ENCODE data around the gene SMIM3.

DNA sequence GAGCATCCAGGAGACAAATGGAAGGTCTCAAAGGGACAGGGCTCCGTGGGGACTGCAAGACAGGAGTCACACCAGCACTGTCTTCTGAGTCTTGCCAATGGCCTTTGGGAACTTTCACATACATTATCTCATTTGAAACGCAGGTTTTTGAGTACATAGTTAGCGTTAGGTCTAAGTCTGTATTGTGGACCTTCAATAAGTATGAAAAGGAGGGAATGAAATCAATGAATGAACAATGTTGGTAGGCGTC lies 19.3 kb upstream of the SMIM3 start:
- TF ChIP-seq POLR2A (IDR thresholded peaks at IDR 0.05): no peak
- TF ChIP-seq, protein P1, sequence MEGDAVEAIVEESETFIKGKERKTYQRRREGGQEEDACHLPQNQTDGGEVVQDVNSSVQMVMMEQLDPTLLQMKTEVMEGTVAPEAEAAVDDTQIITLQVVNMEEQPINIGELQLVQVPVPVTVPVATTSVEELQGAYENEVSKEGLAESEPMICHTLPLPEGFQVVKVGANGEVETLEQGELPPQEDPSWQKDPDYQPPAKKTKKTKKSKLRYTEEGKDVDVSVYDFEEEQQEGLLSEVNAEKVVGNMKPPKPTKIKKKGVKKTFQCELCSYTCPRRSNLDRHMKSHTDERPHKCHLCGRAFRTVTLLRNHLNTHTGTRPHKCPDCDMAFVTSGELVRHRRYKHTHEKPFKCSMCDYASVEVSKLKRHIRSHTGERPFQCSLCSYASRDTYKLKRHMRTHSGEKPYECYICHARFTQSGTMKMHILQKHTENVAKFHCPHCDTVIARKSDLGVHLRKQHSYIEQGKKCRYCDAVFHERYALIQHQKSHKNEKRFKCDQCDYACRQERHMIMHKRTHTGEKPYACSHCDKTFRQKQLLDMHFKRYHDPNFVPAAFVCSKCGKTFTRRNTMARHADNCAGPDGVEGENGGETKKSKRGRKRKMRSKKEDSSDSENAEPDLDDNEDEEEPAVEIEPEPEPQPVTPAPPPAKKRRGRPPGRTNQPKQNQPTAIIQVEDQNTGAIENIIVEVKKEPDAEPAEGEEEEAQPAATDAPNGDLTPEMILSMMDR (IDR thresholded peaks at IDR 0.05 in 4 of 5, conservative IDR thresholded peaks at IDR 0.05 in 1 of 5): no peak
